Peyer's patch (tissue), 4 donors: ENCODE results near the gene TMTC4.

Experiments used
- POLR2A ChIP-seq, 2 donors: fragments of 450-650 bp; IDR thresholded peaks; one replicate each; pipeline ENCODE4 v1.5.1; 2017; ENCODE audit warnings: antibody characterized with exemption in 2 of 2, mild to moderate bottlenecking in 2 of 2, moderate library complexity in 2 of 2
- TF ChIP-seq, protein P1 (sequence below), 6 experiments: fragments of 450-650 bp in 4 of 6; fragments of 200-600 bp in 2 of 6; sonication (generic) in 1 of 6; IDR thresholded peaks; one replicate each; pipeline ENCODE4 v1.5.1; 2017 to 2019; ENCODE audit warnings: antibody characterized with exemption in 6 of 6, mild to moderate bottlenecking in 3 of 6, moderate library complexity in 1 of 6

DNA sequence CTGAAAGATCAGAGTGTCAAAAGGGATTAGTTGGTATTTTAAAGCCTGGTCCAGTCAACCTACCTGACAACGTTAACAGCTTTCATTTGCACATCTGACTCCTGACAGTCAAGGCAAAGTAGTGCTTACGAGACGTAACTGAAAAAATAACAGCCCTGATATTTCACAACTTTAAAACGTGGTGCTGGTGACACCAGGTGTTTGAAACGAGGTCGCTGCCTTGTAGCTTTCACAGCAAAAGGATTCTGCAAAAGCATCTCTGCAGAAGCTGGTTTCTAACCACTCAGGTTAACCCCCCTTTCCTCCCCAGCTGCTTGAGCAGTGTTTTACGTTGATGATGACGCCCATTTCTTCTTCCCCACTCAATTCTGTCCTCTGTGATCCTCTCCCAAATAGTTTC, 109.3 kb downstream of the TMTC4 start:
- TF ChIP-seq, protein P1, sequence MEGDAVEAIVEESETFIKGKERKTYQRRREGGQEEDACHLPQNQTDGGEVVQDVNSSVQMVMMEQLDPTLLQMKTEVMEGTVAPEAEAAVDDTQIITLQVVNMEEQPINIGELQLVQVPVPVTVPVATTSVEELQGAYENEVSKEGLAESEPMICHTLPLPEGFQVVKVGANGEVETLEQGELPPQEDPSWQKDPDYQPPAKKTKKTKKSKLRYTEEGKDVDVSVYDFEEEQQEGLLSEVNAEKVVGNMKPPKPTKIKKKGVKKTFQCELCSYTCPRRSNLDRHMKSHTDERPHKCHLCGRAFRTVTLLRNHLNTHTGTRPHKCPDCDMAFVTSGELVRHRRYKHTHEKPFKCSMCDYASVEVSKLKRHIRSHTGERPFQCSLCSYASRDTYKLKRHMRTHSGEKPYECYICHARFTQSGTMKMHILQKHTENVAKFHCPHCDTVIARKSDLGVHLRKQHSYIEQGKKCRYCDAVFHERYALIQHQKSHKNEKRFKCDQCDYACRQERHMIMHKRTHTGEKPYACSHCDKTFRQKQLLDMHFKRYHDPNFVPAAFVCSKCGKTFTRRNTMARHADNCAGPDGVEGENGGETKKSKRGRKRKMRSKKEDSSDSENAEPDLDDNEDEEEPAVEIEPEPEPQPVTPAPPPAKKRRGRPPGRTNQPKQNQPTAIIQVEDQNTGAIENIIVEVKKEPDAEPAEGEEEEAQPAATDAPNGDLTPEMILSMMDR (IDR thresholded peaks at IDR 0.05), result no peak
- TF ChIP-seq POLR2A (IDR thresholded peaks at IDR 0.05), result no peak
